ENCODE results near the gene SPDYE4. TPM values are rescaled to one million over a fixed set of nuclear protein-coding genes. Genes with fewer than 3 reads are reported as not detected.
A peak's percentile ranks its signal among the peaks of the same experiment; 100 is the strongest.
"Not testable (repeated sequence)": the region's sequence is repeated elsewhere in the genome, so short reads cannot be mapped to it uniquely, and the experiment has no call there.

Gene SPDYE4, protein sequence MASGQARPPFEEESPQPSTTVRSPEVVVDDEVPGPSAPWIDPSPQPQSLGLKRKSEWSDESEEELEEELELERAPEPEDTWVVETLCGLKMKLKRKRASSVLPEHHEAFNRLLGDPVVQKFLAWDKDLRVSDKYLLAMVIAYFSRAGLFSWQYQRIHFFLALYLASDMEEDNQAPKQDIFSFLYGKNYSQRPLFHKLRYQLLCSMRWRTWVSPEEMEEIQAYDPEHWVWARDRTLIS
- total RNA-seq: not detected in 2 replicates

DNA sequence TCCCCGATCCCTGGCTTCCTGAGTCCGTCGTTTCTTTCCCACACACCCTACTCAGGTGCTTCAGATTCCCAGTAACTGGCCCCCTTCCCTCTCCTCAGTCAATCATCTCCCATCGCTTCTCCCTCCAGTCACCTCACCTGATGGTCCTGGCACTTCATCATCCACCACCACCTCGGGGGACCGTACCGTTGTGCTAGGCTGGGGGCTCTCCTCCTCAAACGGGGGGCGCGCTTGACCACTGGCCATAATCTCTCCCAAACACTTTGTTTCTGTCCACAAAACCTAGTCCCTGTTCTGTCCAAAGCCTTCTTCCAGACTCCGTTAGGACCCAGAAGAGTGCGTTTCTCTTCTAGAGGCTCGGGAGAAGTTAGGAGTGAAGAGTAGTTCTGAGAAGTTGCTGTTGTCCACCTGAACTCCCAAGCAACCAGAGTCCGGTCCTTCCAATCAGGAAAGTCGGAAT is at the start of gene SPDYE4:
SPDYE4 (minus strand) TSS at position 410 of the 460 bp plus-strand sequence; CDS start at position 246, 164 bp downstream.
- no peak for DNase-seq (ENCODE audit: low read depth)

DNA sequence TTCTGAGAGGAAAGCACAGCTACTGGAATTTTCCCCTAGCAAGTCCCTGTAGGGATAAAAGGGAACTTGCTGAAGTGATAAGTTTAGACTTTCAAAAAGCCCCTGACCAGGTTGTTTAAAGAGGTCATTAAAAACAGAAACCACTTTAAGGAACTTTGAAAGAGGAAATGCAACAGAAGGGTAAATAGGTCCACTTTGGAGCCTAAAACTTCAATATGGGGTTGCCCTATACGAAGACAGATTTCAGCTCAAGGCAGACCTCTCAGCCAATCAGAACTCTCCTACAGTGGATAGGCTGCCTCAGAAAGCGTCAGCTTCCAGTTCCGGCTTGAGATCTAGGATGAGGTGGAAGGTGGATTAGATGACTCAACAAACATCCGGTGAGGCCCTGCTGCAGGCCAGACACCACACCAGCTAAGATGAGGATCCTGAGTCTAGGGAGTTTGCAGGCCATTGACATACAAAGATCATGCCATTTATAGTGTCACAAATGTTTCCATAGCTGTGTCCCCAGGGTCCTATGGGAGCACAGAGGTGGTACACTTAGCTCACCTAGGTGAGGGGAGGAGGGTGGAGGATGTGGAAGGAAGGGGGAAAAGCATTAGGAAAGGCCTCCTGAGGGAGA is 48.7 kb upstream of the SPDYE4 start:
- DNase-seq (ENCODE audit: low read depth): no peak

DNA sequence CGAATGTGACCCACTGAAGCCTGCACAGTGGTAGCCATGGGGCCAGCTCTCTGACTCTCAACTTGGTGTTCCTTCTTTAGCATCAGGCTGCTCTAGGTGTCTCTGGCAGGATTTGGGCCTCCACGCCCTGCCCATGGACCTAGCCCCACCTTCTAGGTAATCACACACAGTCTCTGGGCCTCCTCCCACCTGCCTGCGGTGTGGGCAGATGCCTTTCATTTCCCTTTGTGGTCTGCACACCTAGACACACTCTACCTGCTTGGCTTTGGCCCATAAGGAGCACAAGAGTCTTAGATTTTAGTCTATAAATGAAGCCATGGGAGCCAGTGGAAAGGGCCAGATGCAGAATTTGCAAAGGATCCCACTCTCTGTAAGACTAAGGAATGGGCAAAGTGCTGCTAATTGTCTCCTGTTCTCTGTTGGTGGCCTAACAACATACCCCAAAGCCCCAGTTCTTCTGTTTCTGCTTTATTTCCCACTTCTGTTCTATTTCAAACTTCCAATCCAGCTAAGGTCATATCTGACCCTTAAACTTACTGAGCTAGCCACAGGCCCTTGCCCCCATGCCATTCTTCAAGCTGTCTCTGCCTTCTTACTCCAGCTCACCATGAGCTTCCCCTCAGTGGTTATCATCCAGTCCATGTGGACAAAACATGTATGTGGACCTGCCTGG is 48.0 kb upstream of the SPDYE4 start:
- DNase-seq (ENCODE audit: low read depth): no peak

DNA sequence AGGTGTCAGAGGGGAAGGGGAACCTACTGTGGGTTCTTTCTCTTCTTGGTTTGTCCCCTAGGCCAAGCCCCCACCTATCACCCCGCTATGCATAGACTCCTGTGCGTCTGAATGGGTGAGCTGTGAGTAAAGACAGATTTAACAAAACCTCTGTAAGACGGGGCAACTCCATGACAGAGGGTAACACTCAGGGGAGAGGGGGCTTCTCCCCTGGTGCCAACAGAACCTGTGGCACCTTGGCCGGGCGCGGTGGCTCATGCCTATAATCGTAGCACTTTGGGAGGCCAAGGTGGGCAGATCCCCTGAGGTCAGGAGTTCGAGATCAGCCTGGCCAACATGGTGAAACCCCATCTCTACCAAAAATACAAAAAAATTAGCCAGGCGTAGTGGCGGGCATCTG is 47.0 kb upstream of the SPDYE4 start:
- DNase-seq (ENCODE audit: low read depth): not testable (repeated sequence)

DNA sequence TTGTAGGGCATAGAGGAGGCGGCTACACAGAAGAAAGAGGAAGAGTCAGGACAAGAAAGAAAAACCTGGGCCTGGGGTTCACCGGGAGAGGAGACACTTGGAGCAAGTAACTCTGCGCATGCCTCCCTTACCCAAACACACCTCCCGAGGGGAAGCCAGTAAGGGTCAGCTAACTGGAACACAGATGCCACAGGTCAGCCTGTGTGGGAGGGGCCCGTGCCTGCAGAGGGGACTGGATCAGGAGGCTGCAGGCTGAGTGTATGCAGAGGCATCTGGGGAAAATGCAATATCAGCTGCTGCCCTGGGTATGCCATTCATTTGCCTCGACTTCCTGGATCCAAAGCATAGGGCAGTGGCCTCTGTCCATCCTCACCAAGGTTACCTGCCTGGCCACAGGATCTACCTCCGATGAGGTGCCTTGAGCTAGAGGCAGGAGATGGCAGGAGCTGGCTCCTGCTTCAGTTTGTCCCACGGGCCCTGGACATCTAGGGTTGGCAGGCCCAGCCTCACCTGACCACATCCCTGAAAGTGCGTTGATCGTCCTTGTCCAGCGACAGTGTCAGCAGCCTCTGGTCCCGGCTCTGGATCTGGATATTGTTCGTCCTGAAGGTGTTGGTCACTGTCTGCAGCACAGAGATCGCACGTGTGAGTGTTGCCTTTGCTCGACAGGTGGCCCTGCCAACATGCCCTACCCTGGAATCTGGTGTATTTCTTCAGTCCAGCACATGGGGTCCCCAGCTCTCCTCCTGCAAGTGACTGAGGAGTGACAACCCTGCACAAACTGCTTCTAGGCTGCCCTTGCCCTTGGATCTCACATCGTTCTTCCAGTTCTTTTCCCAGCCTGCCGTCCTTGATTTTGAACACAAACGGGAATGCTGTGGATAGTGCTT is 45.4 kb upstream of the SPDYE4 start:
- no peak for DNase-seq (ENCODE audit: low read depth)

DNA sequence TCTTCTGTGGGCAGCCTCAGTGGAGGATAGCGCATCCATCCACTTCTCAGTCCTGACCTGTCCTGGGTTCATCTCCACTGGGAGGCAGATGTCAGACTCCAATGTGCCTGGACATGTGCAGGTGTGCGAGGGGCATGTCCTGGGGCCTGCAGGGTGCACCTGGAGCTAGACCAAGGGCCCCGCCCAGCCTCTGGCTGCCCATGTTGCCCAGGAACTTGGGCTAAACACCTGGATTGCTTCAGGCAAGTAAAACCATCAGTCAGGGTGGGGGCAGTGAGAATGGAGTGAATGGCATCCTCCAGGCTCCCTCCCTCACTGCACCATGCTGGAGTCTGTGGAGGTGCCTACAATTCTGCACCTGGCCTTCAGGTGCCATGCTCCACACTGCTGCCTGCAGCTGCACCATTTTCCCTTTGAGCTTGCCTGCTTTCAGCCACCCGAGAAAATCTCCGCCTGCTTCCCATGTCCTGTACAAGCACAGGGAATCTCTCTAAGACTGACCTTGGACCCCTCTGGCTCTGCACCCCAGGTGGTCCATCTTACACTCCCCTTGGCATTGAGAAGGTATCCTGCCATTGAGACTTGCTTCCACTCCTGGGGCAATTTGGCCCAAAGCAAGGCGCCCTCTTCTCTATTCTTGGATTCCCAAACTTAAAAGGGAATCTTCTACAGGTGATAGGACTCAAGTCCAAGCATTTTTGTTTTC is 42.9 kb upstream of the SPDYE4 start:
- no peak for DNase-seq (ENCODE audit: low read depth)

DNA sequence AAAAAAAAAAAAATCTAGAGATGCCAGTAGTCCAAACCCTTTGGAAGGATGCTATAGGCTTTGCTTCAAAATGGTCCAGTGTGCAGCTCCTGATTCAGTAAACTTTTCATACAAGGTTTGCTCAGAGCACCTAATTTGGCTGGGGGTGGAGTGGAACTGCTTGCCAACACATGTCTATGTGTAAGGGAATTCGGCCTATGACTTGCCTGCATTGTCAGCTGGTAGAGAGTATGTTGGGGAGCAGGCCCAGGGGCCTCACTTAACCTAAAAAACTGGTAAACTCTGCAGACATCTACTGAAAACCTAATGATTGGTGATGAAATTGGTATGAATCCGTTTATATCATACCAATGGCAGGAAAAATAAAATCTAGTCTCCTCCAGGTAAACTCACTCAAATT is 42.3 kb upstream of the SPDYE4 start:
- no peak for DNase-seq (ENCODE audit: low read depth)

DNA sequence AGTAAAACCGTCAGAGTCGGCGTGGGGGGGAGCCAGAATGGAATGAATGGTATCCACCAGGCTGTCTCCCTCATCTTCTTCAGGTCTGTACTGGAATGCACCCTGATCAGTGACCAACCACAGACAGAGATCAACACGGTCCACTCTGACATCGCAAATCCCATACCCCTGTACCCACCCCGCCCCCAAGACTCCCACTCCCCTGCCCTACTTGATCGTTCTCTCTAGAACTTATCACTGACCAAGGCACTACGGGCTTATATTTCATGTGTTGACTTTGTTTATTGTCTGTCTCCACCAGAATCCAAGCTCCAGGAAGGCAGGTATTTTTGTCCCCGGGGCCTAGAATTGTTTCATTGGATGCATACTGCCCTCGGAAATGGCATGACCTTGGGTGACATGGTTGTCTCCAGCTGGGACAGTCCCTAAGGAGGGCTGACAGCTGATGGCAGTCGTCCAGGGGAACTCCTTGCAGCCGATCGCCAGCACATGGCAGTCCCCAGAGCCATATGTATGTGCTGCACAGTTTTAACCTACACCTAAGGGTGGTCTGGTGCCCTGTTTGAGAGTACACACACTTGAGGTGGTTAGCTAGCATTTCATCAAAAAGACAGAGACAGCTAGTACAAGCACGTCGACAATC is 41.3 kb upstream of the SPDYE4 start:
- DNase-seq (ENCODE audit: low read depth): no peak

DNA sequence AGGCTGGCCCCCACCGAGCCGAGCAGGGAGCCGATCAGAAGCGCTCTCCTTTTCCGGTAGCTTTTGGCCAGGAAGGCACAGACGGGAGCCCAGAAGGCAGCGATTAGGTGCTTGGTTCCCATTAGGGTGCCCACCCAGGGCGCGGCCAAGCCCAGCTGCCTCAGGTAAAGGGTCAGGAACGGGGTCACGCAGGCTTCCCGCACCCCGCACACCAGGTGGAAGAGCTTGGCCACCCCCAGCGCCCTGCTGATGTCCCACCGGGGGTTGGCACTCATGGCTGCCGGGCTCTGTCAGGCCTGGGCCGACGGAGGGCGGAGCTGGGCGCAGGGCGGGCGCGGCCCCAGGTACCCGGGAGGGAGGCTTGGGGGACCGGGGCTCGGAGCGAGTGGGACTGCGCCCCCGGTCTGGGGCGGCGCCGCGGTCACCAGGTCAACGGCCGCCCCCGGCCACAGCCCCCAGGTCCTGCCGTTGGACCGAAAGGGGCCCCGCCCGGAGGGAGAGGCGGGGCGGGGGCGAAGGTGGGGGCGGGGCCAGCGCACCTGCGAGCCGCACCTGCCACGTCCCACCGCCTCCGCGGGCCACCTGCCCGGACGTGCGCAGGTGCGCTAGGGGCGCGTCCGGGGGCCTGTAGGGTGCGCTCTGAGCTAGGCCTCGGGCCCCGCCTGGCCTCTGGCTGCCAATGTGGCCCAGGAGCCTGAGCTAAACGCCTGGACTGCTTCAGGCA is 40.7 kb upstream of the SPDYE4 start, which contains the start of gene MFSD6L:
MFSD6L (minus strand) TSS at position 520 of the 724 bp plus-strand sequence; CDS start at position 275, 245 bp downstream.
- no peak for DNase-seq (ENCODE audit: low read depth)

DNA sequence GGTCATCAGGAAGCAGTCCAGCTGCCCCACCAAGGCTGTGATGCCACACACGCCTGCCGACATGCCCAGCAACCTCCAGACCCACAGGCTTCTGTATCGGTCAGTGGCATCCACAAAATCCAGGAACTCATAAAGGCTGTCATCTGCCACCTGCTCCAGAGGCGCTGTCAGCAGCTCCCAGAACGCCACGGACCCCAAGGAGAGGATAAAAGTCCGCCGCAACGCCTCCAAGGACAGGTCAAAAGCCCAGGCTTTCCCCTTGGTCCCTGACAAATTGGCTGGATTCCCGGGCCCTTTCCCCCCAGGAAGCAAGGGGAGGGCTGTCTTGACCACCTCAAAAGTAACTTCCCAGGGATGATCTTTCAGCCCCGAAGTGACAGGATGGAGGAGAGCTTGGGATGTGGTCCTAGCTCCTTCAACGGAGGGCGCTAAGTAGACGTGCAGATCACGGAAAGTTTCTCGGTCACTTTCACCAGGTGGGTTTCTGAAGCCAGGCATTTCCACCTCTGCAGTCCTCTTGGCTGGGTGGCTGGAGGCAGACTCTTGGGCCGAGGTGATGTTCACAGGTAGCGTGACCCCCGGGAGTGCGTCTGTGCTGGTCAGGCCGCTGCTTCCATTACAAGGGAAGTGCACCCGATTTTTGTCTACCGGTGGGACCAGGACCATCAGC is 40.0 kb upstream of the SPDYE4 start:
- DNase-seq (ENCODE audit: low read depth): no peak

DNA sequence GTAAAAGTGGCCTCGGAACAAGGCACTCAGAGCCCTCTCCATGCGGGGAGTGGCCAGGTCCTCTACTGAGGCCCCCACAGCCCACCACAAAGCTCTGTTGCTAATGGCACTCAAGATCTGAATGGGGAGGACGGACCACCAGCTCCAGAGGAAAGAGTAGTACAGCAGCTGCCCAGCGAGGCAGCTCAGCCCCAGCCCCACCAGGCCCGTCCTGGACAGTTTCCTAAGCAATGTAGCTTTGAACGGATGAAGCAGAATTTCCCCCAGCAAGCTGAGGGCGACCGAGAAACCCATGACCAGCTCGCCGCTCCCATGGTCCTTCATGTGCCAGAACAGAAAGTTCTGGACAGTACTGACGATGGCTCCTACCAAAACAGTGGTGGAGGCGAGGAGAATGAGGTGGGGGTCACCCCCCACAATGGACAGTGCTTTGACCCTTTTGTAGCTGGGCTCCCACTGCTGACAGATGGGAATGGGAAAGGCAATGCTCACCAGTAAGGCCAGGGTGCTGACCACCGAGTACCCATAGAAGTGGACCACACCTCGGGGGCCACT is 39.4 kb upstream of the SPDYE4 start:
- DNase-seq (ENCODE audit: low read depth): no peak

DNA sequence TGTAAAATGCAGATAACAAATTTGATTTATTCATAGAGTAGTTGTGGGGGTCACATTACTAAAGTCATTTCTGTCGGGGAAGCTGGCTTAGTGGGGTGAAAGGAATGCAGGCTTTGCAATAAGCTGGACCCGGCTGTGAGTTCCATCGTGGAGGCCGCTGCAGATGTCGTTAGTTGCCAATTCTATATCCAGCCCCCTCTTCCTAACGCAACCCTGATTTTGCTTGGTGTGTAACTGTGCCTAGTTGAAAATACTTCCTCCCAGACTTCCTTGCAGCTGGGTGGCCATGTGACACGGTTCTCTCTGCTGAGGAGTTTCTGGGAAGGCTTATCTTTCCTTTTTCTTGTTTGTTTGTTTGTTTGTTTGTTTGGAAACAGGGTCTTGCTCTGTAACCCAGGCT is 36.3 kb upstream of the SPDYE4 start:
- no peak for DNase-seq (ENCODE audit: low read depth)

DNA sequence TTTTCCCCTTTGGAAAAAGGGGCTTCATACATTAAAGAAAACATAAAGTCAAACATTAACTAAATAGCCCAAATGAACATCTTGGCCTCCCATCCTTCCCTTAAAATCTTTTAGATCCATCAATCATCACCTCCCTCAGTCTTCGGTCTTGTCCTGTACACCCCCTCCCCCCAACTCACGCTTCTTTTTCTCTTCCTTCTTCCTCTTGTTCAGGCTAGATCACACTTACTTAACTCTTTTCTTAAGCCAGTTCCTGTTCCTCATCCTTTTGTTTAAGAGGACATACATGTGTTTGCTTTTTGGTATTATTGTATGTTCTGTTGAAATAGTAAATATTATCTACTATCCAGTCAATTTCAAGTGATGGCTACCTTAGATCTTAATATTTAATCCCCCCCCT is 35.3 kb upstream of the SPDYE4 start:
- DNase-seq (ENCODE audit: low read depth): no peak

DNA sequence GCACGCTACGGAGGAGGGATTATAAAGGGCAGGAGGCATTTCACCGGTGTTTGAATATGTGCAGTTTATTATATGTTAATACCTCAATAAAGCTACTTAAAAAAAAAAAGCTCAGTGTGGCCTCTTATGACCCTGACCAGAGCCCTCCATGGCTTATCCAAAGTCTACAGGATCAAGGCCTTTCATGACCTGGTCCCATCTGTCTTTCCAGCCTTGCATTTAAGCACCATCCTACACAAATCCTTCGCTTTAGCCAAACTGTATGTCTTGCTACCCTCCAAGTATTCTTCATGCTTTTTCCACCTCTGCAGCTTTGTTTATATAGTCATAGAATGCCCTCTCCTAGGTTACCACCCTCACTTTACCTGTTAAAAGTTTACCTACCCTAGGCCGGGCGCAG is 34.3 kb upstream of the SPDYE4 start:
- DNase-seq (ENCODE audit: low read depth): no peak

DNA sequence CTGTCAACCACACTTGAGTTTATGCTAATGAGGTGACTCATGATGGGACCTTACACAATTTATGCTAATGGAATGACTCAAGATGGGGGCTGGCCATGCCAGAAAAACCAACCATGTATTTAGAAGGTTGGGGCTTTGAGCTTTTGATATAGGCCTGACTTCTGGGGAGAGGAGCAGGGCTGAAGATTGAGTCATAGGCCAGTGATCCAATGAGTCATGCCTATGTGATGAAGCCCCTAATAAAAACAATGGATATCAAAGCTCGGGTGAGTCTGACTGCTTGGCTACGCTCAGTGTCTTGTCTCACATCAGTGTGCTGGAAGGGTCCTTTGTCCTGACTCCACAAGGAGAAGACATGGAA is 33.5 kb upstream of the SPDYE4 start:
- DNase-seq (ENCODE audit: low read depth): peak; percentile 57

DNA sequence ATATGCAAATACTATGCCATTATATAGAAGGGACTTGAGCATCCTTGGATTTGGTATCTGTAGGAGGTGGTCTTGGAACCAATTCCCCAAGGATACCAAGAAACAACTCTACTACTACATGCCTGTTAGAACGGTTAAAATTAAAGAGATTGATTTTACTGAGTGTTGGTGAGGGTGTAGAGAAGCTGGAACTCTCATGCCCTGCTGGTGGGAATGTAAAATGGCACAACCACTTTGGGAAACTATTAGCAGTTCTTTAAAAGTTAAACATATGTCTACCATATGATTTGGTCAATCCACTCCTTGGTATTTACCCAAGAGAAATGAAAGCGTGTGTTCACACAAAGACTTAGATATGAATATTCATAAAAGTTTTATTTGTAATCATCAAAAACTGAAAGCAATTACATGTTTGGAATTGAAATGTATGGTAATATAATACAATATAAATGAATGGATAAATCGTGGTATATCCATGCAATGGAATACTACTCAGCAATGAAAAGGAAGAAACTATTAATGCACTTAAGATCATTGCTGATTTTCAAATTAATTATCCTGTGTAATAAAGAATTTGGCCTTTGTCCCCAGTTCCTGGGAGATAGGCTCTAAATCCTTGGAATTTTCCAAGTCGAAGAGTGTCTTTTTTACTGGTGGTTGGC is 33.0 kb upstream of the SPDYE4 start:
- DNase-seq (ENCODE audit: low read depth): no peak

DNA sequence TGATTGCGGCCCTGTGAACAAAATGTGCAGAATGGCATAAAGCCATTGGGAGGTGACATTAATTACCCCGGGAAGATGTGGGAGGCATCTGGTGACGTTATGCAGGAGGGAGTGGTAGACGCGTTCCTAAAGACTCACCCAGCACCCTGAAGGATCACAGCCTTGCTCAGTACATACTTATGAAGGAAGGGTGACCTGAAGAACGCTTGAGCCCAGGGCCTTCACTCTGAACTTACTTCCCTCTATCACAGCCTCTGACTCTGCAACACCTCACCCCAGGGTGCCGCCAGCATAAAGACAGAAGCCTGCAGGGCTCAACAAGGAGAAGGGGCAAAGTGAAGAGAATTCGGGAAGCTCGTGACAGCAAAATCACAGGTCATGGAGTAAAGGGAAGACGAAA is 31.4 kb upstream of the SPDYE4 start:
- no peak for DNase-seq (ENCODE audit: low read depth)

DNA sequence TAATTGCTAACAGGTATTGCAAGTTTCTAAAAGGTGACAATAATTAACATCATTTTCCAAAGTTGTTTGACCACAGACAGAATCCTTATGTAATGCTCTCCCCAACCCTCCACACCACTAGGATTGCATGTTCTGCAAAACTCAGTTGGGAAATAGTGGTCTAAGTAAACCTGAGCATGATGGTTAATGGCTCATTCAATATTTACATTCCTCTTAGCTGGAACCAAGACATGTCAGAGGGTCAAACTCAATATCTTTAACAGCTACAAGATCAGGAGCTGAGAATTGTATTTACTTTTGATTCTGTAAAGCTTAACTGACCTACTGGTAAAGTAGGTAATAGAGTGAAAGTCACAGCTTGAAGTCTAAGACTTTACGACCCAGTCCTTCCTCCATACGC is 30.7 kb upstream of the SPDYE4 start:
- DNase-seq (ENCODE audit: low read depth): no peak

Measured in renal cortical epithelial cell (primary cell).